Nephron progenitor cell (in vitro differentiated cells): ENCODE measurements around the gene DACT2.
A peak's percentile ranks its signal among the peaks of the same experiment; 100 is the strongest.

Experiments
- DNase-seq: peaks from one replicate; pipeline ENCODE4 v3.0.0; 2021
- H3K27ac Mint-ChIP-seq: 2 replicates; pipeline ENCODE4 v1.8.0; 2021; ENCODE audit warnings: mild to moderate bottlenecking, moderate library complexity, mixed read lengths
- H3K27me3 Mint-ChIP-seq: 2 replicates; pipeline ENCODE4 v1.8.0; 2021; ENCODE audit warnings: mild to moderate bottlenecking, low read depth, mixed read lengths; ENCODE audit not compliant: poor library complexity
- H3K36me3 Mint-ChIP-seq: 2 replicates; pipeline ENCODE4 v1.8.0; 2021; ENCODE audit warnings: low read depth, mixed read lengths
- H3K4me1 Mint-ChIP-seq: 2 replicates; pipeline ENCODE4 v1.8.0; 2021; ENCODE audit warnings: mixed read lengths
- H3K4me3 Mint-ChIP-seq: 2 replicates; pipeline ENCODE4 v1.8.0; 2021; ENCODE audit warnings: mild to moderate bottlenecking, moderate library complexity, mixed read lengths
- H3K9me3 Mint-ChIP-seq: 2 replicates; pipeline ENCODE4 v1.8.0; 2021; ENCODE audit warnings: mild to moderate bottlenecking, moderate library complexity, mixed read lengths
- TF ChIP-seq, protein P1 (sequence below): fragments of 200-600 bp; sonication (generic); IDR thresholded peaks from 2 replicates; pipeline ENCODE4 v1.5.0; 2021; ENCODE audit warnings: antibody characterized with exemption

The DACT2 gene

DNA sequence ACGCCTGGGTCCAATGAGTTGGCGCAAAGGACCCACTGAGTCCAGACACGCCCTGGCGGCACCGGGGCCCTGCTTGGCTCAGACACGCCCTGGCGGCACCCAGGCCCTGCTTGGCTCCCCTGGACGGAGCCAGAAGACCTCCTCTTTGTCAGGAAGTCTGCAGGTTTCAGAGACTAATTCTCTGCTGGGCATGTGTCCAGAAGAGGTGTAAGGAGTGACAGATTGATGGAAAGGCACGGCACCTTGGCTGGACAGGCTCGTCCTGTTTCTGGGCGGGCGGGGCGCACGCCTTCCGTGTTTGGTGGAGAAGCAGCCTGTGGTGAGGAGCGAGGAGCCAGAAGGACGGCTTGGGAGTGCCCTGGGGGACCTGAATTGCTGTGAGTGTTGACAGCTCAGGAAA is 23.1 kb upstream of the DACT2 start:
- Mint-ChIP-seq H3K4me1 (peaks cover 54% of the 10 kb centered on the region), H3K4me3 (no peak overlapping the region), H3K27ac (no peak overlapping the region), H3K36me3 (peaks cover 5% of the 10 kb centered on the region), H3K9me3 (peaks cover 17% of the 10 kb centered on the region), H3K27me3 (peaks cover 19% of the 10 kb centered on the region)
- TF ChIP-seq, protein P1, sequence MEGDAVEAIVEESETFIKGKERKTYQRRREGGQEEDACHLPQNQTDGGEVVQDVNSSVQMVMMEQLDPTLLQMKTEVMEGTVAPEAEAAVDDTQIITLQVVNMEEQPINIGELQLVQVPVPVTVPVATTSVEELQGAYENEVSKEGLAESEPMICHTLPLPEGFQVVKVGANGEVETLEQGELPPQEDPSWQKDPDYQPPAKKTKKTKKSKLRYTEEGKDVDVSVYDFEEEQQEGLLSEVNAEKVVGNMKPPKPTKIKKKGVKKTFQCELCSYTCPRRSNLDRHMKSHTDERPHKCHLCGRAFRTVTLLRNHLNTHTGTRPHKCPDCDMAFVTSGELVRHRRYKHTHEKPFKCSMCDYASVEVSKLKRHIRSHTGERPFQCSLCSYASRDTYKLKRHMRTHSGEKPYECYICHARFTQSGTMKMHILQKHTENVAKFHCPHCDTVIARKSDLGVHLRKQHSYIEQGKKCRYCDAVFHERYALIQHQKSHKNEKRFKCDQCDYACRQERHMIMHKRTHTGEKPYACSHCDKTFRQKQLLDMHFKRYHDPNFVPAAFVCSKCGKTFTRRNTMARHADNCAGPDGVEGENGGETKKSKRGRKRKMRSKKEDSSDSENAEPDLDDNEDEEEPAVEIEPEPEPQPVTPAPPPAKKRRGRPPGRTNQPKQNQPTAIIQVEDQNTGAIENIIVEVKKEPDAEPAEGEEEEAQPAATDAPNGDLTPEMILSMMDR: no peak
- no peak for DNase-seq

DNA sequence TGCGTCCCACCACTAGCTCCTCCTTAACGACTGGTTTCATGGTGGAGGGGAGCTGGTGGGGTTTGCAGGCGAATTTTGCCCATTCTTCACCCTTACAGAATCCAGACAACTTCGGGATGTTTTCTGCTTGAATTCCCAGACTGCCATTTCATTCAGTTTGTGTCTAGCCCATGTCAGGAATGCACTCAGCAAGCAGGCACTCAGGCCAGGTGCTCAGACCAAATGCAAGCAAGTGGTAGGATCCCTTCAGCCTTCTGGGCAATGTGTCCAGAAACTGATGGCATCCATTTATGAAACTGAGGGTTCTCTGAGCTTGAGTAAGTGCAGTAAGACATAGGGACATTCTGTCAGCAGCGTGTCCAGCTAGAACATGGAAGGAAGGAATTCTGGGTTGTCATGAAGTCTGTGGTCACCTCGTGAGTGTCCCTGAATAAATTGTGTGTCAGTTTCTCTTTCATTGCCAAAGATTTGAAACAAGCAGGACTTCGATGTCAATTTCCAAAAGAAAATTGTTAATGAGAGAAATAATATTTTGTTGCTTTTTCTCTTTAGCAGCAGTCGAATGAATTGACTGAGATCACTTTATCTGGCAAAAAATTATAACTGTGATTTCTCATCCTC is 21.8 kb upstream of the DACT2 start:
- peaks cover 17% of the 10 kb centered on the region for H3K9me3 Mint-ChIP-seq
- H3K36me3 Mint-ChIP-seq: peaks cover 5% of the 10 kb centered on the region
- DNase-seq: no peak
- peaks cover 42% of the 10 kb centered on the region for H3K4me1 Mint-ChIP-seq
- peaks cover 26% of the 10 kb centered on the region for H3K27me3 Mint-ChIP-seq
- TF ChIP-seq, protein P1: no peak
- peak overlapping the region; percentile 25 for H3K27ac Mint-ChIP-seq
- H3K4me3 Mint-ChIP-seq: no peak overlapping the region

DNA sequence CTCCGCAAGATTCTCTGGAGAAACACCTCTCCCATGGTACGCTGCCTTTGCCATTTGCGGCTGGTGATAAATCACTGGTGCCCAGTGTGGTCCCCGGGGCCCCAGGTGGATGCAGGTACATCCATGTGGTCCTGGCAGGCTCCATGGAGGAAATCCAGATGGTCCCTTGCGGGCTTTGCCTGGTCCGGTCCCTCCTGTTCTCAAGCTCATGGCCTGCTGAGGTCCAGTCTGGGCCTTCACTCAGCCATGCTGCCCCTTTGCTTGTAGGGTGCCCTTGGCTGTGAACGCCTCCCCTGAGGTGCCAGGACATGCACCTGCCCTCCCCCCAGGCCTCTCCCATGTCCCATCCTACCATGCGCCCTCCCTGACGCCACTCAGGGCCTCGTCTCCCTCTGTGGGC is 21.2 kb upstream of the DACT2 start:
- no peak overlapping the region for H3K27ac Mint-ChIP-seq
- no peak overlapping the region for H3K4me3 Mint-ChIP-seq
- TF ChIP-seq, protein P1: no peak
- peaks cover 17% of the 10 kb centered on the region for H3K9me3 Mint-ChIP-seq
- peaks cover 26% of the 10 kb centered on the region for H3K27me3 Mint-ChIP-seq
- no peak for DNase-seq
- H3K36me3 Mint-ChIP-seq: peaks cover 5% of the 10 kb centered on the region
- peaks cover 38% of the 10 kb centered on the region for H3K4me1 Mint-ChIP-seq

DNA sequence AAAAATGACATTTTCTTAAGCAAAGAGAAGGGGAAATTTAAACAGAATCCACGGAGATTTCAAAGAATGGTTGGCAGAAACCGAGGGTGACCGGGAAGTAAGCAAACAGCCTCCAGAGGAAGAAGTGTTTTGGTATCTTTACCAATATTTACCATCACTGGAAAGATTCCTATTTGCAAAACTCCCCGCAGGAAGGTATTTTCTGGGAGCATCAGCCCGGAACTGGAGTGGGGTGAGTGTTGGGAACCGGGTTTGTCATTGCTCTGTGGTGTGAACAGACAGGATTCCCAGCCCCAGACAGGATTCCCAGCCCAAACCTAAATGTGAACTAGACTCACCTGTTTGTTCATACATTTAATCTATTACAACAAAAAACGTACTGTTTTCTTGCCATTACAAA is 19.2 kb upstream of the DACT2 start:
- Mint-ChIP-seq H3K4me1 (peaks cover 27% of the 10 kb centered on the region), H3K4me3 (no peak overlapping the region), H3K27me3 (peaks cover 29% of the 10 kb centered on the region), H3K9me3 (peaks cover 17% of the 10 kb centered on the region), H3K27ac (no peak overlapping the region), H3K36me3 (peaks cover 5% of the 10 kb centered on the region)
- TF ChIP-seq, protein P1: no peak
- no peak for DNase-seq

DNA sequence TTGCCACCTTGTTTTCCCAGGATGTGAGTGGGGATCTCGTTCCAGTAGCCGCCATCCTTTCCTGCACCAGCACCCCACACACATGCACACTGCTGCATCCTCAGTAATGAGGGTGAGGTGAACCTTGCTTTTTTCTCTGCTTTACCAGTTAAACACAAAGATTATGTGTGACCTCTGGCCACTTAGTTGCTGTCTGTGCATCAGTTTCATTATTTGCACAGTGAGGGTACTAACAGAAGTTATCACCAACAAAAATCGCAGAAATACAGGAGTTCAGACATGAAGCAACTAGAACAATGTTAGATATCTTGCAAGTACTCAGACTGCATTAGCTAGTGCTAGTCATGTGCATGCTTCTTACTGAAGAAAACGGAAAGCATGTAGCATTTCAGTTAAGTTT is 17.4 kb upstream of the DACT2 start:
- Mint-ChIP-seq H3K4me1 (peaks cover 22% of the 10 kb centered on the region), H3K4me3 (no peak overlapping the region)
- TF ChIP-seq, protein P1: no peak

DNA sequence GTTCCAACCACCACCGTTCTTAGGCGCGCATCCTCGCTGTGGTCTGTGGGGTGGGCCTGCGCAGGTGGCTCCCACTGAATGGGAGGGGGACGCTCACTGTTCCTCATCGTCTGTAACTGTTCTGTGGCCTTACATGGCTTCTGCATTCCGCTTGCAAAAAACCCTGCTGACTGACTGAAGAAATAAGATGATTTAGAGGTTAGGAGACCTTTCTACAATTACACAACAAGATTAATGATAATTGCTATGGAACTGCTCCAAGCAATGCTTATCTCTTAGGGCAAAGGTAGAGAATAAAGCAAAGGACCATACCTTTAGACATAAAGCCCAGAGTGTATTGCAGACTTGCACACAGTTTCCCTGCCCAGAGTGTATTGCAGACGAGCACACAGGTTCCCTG is 14.4 kb upstream of the DACT2 start:
- TF ChIP-seq, protein P1: no peak
- H3K27ac Mint-ChIP-seq: no peak overlapping the region
- no peak for DNase-seq
- H3K36me3 Mint-ChIP-seq: no peaks in the 10 kb centered on the region
- peaks cover 42% of the 10 kb centered on the region for H3K27me3 Mint-ChIP-seq
- H3K4me3 Mint-ChIP-seq: no peak overlapping the region
- peaks cover 5% of the 10 kb centered on the region for H3K9me3 Mint-ChIP-seq
- peaks cover 18% of the 10 kb centered on the region for H3K4me1 Mint-ChIP-seq

More for the DNA sequence above, 17.4 kb upstream of the DACT2 start:
- peaks cover 17% of the 10 kb centered on the region for H3K9me3 Mint-ChIP-seq
- H3K27me3 Mint-ChIP-seq: peaks cover 38% of the 10 kb centered on the region
- DNase-seq: no peak
- H3K27ac Mint-ChIP-seq: no peak overlapping the region
- H3K36me3 Mint-ChIP-seq: peaks cover 5% of the 10 kb centered on the region
